ENCODE measurements around the gene PTPRG.
"Not testable (repeated sequence)": the region's sequence is repeated elsewhere in the genome, so short reads cannot be mapped to it uniquely, and the experiment has no call there.

Gene PTPRG

GRCh38 chr3:61684386-61684785 lies 123.0 kb downstream of the PTPRG start:
- DNase-seq (ENCODE audit: low read depth, low spot score) = no peak

- DNase-seq (ENCODE audit: low read depth, low spot score) = no peak
These were observed 124.4 kb downstream of the PTPRG start for GRCh38 chr3:61685755-61686154.

- DNase-seq (ENCODE audit: low read depth, low spot score) = no peak
These were observed 124.9 kb downstream of the PTPRG start for GRCh38 chr3:61686228-61686648.

GRCh38 chr3:61687206-61687605 lies 125.8 kb downstream of the PTPRG start:
- DNase-seq (ENCODE audit: low read depth, low spot score) = no peak

- no peak for DNase-seq (ENCODE audit: low read depth, low spot score)
These were observed 126.4 kb downstream of the PTPRG start for GRCh38 chr3:61687663-61688306.

GRCh38 chr3:61688307-61688984 lies 127.1 kb downstream of the PTPRG start:
- peak; percentile 97 for DNase-seq (ENCODE audit: low read depth, low spot score)

- DNase-seq (ENCODE audit: low read depth, low spot score) = no peak
These were observed 128.6 kb downstream of the PTPRG start for GRCh38 chr3:61690016-61690415.

- no peak for DNase-seq (ENCODE audit: low read depth, low spot score)
These were observed 130.1 kb downstream of the PTPRG start for GRCh38 chr3:61691466-61691865.

GRCh38 chr3:61697301-61697700 lies 135.9 kb downstream of the PTPRG start:
- DNase-seq (ENCODE audit: low read depth, low spot score) = no peak

GRCh38 chr3:61698278-61699072 lies 137.1 kb downstream of the PTPRG start:
- not testable (repeated sequence) for DNase-seq (ENCODE audit: low read depth, low spot score)

- DNase-seq (ENCODE audit: low read depth, low spot score) = peak; percentile 63
These were observed 138.3 kb downstream of the PTPRG start for GRCh38 chr3:61699622-61700021.

- no peak for DNase-seq (ENCODE audit: low read depth, low spot score)
These were observed 139.6 kb downstream of the PTPRG start for GRCh38 chr3:61701011-61701410.

GRCh38 chr3:61702453-61702852 lies 141.1 kb downstream of the PTPRG start:
- no peak for DNase-seq (ENCODE audit: low read depth, low spot score)

GRCh38 chr3:61704807-61705206 lies 143.4 kb downstream of the PTPRG start:
- DNase-seq (ENCODE audit: low read depth, low spot score) = no peak

- no peak for DNase-seq (ENCODE audit: low read depth, low spot score)
These were observed 146.1 kb downstream of the PTPRG start for GRCh38 chr3:61707492-61707891.

- not testable (repeated sequence) for DNase-seq (ENCODE audit: low read depth, low spot score)
These were observed 149.5 kb downstream of the PTPRG start for GRCh38 chr3:61710920-61711319.

GRCh38 chr3:61714225-61714624 lies 152.9 kb downstream of the PTPRG start:
- no peak for DNase-seq (ENCODE audit: low read depth, low spot score)

GRCh38 chr3:61715886-61716527 lies 154.6 kb downstream of the PTPRG start:
- DNase-seq (ENCODE audit: low read depth, low spot score) = no peak

- DNase-seq (ENCODE audit: low read depth, low spot score) = not testable (repeated sequence)
These were observed 155.3 kb downstream of the PTPRG start for GRCh38 chr3:61716693-61717092.

GRCh38 chr3:61718565-61718964 lies 157.2 kb downstream of the PTPRG start:
- no peak for DNase-seq (ENCODE audit: low read depth, low spot score)

- DNase-seq (ENCODE audit: low read depth, low spot score) = no peak
These were observed 158.1 kb downstream of the PTPRG start for GRCh38 chr3:61719278-61719977.
